ENCODE data around the gene C19orf47.

The C19orf47 gene

GRCh38 chr19:40348125-40348913 lies at the start of gene C19orf47, which contains the start of gene PLD3:
TSS of gene C19orf47 (minus strand) at chr19:40348397. CDS start at chr19:40341857, 6,540 bp downstream.
TSS of gene PLD3 (plus strand) at chr19:40348695. CDS start at chr19:40366484, 17,789 bp downstream.
- no peak for TF ChIP-seq CTCF (IDR thresholded peaks at IDR 0.05; ENCODE audit: control extremely low read depth, extremely low read depth, low read depth, missing control alignments)
- ChIA-PET CTCF (interaction anchor here (1.1 to 1.4 kb wide), 4 partner anchors 11 to 72 kb away, joined by 3 to 6 read pairs (median 4); no protein-coding TSS in a partner anchor), POLR2A (interaction anchor here (0.6 to 2.1 kb wide), 6 partner anchors 22 to 158 kb away, joined by 3 to 9 read pairs (median 5); partner anchors contain the start of gene SERTAD1)
- DNase-seq (ENCODE audit: extremely low spot score): peak; percentile 100

GRCh38 chr19:40397568-40397906 lies 49.3 kb upstream of the C19orf47 start:
- no peak for DNase-seq (ENCODE audit: extremely low spot score)
- POLR2A ChIA-PET: no interaction called here
- CTCF ChIA-PET: no interaction called here
- TF ChIP-seq CTCF (IDR thresholded peaks at IDR 0.05; ENCODE audit: control extremely low read depth, extremely low read depth, low read depth, missing control alignments): no peak

GRCh38 chr19:40396886-40397567 lies 48.8 kb upstream of the C19orf47 start:
- POLR2A ChIA-PET: interaction anchor here (0.8 kb wide), 1 partner anchor 9 kb away, joined by 3 read pairs; no protein-coding TSS in a partner anchor

GRCh38 chr19:40395956-40396355 lies 47.8 kb upstream of the C19orf47 start:
- CTCF ChIA-PET: interaction anchor here (1.3 to 1.7 kb wide), 2 partner anchors 47 to 69 kb away, joined by 3 to 4 read pairs; partner anchors contain the start of gene BLVRB
- no peak for TF ChIP-seq CTCF (IDR thresholded peaks at IDR 0.05; ENCODE audit: control extremely low read depth, extremely low read depth, low read depth, missing control alignments)
- POLR2A ChIA-PET: interaction anchor here (0.8 kb wide), 1 partner anchor 8 kb away, joined by 3 read pairs; no protein-coding TSS in a partner anchor
- DNase-seq (ENCODE audit: extremely low spot score): no peak

More at GRCh38 chr19:40396886-40397567, 48.8 kb upstream of the C19orf47 start:
- no peak for TF ChIP-seq CTCF (IDR thresholded peaks at IDR 0.05; ENCODE audit: control extremely low read depth, extremely low read depth, low read depth, missing control alignments)
- CTCF ChIA-PET: interaction anchor here (1.3 to 1.7 kb wide), 2 partner anchors 48 to 68 kb away, joined by 3 to 4 read pairs; partner anchors contain the start of gene BLVRB
- no peak for DNase-seq (ENCODE audit: extremely low spot score)

- no peak for DNase-seq (ENCODE audit: extremely low spot score)
- ChIA-PET CTCF (interaction anchor here (1.6 kb wide), 1 partner anchor 70 kb away, joined by 6 read pairs; no protein-coding TSS in a partner anchor), POLR2A (interaction anchor here (0.8 kb wide), 1 partner anchor 8 kb away, joined by 3 read pairs; no protein-coding TSS in a partner anchor)
- TF ChIP-seq CTCF (IDR thresholded peaks at IDR 0.05; ENCODE audit: control extremely low read depth, extremely low read depth, low read depth, missing control alignments): no peak
Observed at GRCh38 chr19:40394816-40395210, 46.6 kb upstream of the C19orf47 start.

Data from GM10248 (cell line).